Measurements from ENCODE around the gene SCFD2.

DNA sequence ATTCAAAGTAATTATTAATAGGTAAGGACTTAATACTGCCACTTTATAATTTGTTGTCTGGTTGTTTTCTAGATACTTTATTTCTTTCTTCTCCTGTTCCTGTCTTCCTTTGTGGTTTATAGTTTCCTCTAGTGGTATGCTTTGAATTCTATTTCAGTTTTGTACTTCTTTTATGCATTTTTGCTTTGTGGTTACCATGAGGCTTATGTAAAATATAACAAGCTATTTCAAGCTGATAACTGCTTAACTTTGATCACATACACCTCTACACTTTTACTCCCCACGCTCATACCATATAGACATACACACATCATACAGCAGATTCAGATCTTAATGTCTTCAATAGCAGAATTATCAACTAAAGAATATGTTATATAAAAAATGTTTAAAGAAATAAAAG is 192.3 kb downstream of the SCFD2 start:
- TF ChIP-seq CREB1 (CRISPR knock-in tag; IDR thresholded peaks at IDR 0.05): no peak
- TF ChIP-seq NFYB (CRISPR knock-in tag; conservative IDR thresholded peaks at IDR 0.05; ENCODE audit: low read depth): no peak
- TF ChIP-seq CTCF (IDR thresholded peaks at IDR 0.05): no peak
- TF ChIP-seq, protein P1, sequence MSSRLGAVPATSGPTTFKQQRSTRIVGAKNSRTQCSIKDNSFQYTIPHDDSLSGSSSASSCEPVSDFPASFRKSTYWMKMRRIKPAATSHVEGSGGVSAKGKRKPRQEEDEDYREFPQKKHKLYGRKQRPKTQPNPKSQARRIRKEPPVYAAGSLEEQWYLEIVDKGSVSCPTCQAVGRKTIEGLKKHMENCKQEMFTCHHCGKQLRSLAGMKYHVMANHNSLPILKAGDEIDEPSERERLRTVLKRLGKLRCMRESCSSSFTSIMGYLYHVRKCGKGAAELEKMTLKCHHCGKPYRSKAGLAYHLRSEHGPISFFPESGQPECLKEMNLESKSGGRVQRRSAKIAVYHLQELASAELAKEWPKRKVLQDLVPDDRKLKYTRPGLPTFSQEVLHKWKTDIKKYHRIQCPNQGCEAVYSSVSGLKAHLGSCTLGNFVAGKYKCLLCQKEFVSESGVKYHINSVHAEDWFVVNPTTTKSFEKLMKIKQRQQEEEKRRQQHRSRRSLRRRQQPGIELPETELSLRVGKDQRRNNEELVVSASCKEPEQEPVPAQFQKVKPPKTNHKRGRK (CRISPR knock-in tag; IDR thresholded peaks at IDR 0.05; ENCODE audit: borderline replicate concordance): no peak
- TF ChIP-seq ZNF121 (CRISPR knock-in tag; IDR thresholded peaks at IDR 0.05): no peak
- TF ChIP-seq TCF7 (CRISPR knock-in tag; IDR thresholded peaks at IDR 0.05; ENCODE audit: low read depth): no peak
- no peak for TF ChIP-seq FOXJ3 (CRISPR knock-in tag; IDR thresholded peaks at IDR 0.05; ENCODE audit: borderline replicate concordance)
- TF ChIP-seq ZNF232 (CRISPR knock-in tag; IDR thresholded peaks at IDR 0.05): no peak
- TF ChIP-seq MXD4 (CRISPR knock-in tag; IDR thresholded peaks at IDR 0.05; ENCODE audit: borderline replicate concordance): no peak
- TF ChIP-seq, protein P2, sequence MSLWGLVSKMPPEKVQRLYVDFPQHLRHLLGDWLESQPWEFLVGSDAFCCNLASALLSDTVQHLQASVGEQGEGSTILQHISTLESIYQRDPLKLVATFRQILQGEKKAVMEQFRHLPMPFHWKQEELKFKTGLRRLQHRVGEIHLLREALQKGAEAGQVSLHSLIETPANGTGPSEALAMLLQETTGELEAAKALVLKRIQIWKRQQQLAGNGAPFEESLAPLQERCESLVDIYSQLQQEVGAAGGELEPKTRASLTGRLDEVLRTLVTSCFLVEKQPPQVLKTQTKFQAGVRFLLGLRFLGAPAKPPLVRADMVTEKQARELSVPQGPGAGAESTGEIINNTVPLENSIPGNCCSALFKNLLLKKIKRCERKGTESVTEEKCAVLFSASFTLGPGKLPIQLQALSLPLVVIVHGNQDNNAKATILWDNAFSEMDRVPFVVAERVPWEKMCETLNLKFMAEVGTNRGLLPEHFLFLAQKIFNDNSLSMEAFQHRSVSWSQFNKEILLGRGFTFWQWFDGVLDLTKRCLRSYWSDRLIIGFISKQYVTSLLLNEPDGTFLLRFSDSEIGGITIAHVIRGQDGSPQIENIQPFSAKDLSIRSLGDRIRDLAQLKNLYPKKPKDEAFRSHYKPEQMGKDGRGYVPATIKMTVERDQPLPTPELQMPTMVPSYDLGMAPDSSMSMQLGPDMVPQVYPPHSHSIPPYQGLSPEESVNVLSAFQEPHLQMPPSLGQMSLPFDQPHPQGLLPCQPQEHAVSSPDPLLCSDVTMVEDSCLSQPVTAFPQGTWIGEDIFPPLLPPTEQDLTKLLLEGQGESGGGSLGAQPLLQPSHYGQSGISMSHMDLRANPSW (CRISPR knock-in tag; conservative IDR thresholded peaks at IDR 0.05; ENCODE audit: low read depth): no peak
- no peak for TF ChIP-seq MAX (CRISPR knock-in tag; IDR thresholded peaks at IDR 0.05)

Data from WTC11 (cell line).